Fibroblast of skin of scalp (primary cell): ENCODE data around the gene CEMIP.

Experiments
- DNase-seq: peaks from one replicate; pipeline ENCODE4 v3.0.0-alpha.2; 2013

CEMIP gene

GRCh38 chr15:80934761-80935221, 155.6 kb downstream of the CEMIP start:
- peak; percentile 62 for DNase-seq

- DNase-seq: no peak
Observed at GRCh38 chr15:80936288-80937078, 157.3 kb downstream of the CEMIP start.

- no peak for DNase-seq
Observed at GRCh38 chr15:80937718-80938117, 158.5 kb downstream of the CEMIP start.

- no peak for DNase-seq
Observed at GRCh38 chr15:80939216-80939615, 160.0 kb downstream of the CEMIP start.

- no peak for DNase-seq
Observed at GRCh38 chr15:80940331-80940730, 161.2 kb downstream of the CEMIP start.

GRCh38 chr15:80940851-80941250, 161.7 kb downstream of the CEMIP start:
- no peak for DNase-seq

- no peak for DNase-seq
Observed at GRCh38 chr15:80942266-80942665, 163.1 kb downstream of the CEMIP start.

- DNase-seq: no peak
Observed at GRCh38 chr15:80942746-80943565, 163.8 kb downstream of the CEMIP start.

GRCh38 chr15:80944818-80945217, 165.6 kb downstream of the CEMIP start:
- DNase-seq: no peak

- peak; percentile 40 for DNase-seq
Observed at GRCh38 chr15:80945605-80946004, 166.4 kb downstream of the CEMIP start.

GRCh38 chr15:80946576-80946975, 167.4 kb downstream of the CEMIP start:
- DNase-seq: no peak

- DNase-seq: no peak
Observed at GRCh38 chr15:80948651-80949292, 169.6 kb downstream of the CEMIP start.

- no peak for DNase-seq
Observed at GRCh38 chr15:80949756-80950155, 170.6 kb downstream of the CEMIP start.

GRCh38 chr15:80950291-80951078, 171.3 kb downstream of the CEMIP start:
- DNase-seq: no peak

- DNase-seq: no peak
Observed at GRCh38 chr15:80951941-80952340, 172.8 kb downstream of the CEMIP start.

- no peak for DNase-seq
Observed at GRCh38 chr15:80953001-80953952, 174.1 kb downstream of the CEMIP start.

GRCh38 chr15:80953953-80954778, 175.0 kb downstream of the CEMIP start:
- no peak for DNase-seq

- DNase-seq: peak; percentile 89
Observed at GRCh38 chr15:80955571-80956452, 176.6 kb downstream of the CEMIP start.

- no peak for DNase-seq
Observed at GRCh38 chr15:80957556-80957955, 178.4 kb downstream of the CEMIP start.
